Left ventricle myocardium inferior (tissue), 1 donor: ENCODE measurements around the gene MUC22. TPM values are rescaled to one million over a fixed set of nuclear protein-coding genes. Genes with fewer than 3 reads are reported as not detected.

Experiments
- DNase-seq: peaks from one replicate; pipeline ENCODE4 v3.0.0-alpha.2; 2020
- H3K27ac ChIP-seq: fragments of 200-600 bp; replicated peaks from 2 replicates; pipeline ENCODE4 v1.8.0; 2021
- H3K27me3 ChIP-seq: fragments of 200-600 bp; 2 replicates; pipeline ENCODE4 v1.8.0; 2021; ENCODE audit warnings: low read depth
- H3K36me3 ChIP-seq: fragments of 200-600 bp; 2 replicates; pipeline ENCODE4 v1.8.0; 2021
- H3K4me1 ChIP-seq: fragments of 200-600 bp; 2 replicates; pipeline ENCODE4 v1.8.0; 2021
- H3K4me3 ChIP-seq: fragments of 200-600 bp; 2 replicates; pipeline ENCODE4 v1.8.0; 2021; ENCODE audit warnings: mild to moderate bottlenecking, moderate library complexity
- H3K9me3 ChIP-seq: fragments of 200-600 bp; replicated peaks from 2 replicates; pipeline ENCODE4 v1.8.0; 2021
- intact Hi-C: fragments of 100-400 bp; cut with micrococcal nuclease; formaldehyde crosslinking; loops from one replicate; pipeline ENCODE4 v1.11.0; 2022
- long read RNA-seq: library from polyadenylated mRNA; unstranded; transcript quantifications from one replicate; pipeline ENCODE4 v2.0.0, GENCODE V29; 2021
- total RNA-seq: library from RNA; stranded (reverse); fragmentation: NEBNext Ultra II Directional; extraction: Animal tissue kit (Norgen Biotek cat#: 25700); gene quantifications from one replicate; pipeline ENCODE4 v1.2.1, GENCODE V29; 2021
- TF ChIP-seq, protein P1 (sequence below): fragments of 200-600 bp; IDR thresholded peaks from 2 replicates; pipeline ENCODE4 v1.8.0; 2021; ENCODE audit warnings: antibody characterized with exemption, mild to moderate bottlenecking, borderline replicate concordance
- donor health status: DM: no; HTN: yes; CAD: no; lungs with severe emphysema.

MUC22 gene
- 0.08 TPM for total RNA-seq
- long read RNA-seq, result 0 reads

DNA sequence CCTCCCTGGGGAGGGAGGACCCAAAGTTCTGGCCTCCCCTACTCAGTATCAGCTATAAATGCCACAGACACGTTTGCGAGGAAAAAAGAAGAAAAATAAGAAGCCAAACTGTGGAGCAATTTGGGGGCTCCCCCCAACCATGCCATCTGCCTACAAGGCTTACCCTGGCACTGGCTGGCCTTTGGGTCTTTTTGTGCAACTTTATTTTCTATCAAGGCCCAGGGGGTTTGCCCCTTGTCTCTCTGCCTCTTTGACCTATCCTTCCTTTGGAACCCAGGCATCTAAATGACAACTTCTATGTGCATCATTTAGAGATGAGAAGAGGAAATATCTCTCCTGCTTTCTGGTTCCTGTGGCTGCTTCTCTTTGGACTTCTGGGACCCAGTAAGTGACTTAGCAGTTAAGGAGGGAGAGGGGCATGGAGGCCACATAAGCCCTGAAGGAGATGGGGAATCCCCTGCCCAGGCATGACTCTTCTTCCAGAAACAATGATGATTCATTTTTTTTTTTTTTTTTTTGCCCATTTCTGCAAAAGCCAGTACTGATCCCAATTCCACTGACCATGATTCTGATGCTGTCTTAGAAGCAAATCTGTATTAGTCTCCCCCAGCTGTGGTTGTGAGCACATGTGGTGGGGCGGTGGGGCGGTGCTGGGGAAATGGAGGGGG lies at the start of gene MUC22:
Gene MUC22, plus strand, starts transcription at position 82 of the 668 bp plus-strand sequence. Its CDS starts 233 bp downstream, at position 315.
- intact Hi-C loops, result no loop called here
- TF ChIP-seq, protein P1, sequence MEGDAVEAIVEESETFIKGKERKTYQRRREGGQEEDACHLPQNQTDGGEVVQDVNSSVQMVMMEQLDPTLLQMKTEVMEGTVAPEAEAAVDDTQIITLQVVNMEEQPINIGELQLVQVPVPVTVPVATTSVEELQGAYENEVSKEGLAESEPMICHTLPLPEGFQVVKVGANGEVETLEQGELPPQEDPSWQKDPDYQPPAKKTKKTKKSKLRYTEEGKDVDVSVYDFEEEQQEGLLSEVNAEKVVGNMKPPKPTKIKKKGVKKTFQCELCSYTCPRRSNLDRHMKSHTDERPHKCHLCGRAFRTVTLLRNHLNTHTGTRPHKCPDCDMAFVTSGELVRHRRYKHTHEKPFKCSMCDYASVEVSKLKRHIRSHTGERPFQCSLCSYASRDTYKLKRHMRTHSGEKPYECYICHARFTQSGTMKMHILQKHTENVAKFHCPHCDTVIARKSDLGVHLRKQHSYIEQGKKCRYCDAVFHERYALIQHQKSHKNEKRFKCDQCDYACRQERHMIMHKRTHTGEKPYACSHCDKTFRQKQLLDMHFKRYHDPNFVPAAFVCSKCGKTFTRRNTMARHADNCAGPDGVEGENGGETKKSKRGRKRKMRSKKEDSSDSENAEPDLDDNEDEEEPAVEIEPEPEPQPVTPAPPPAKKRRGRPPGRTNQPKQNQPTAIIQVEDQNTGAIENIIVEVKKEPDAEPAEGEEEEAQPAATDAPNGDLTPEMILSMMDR, result no peak

DNA sequence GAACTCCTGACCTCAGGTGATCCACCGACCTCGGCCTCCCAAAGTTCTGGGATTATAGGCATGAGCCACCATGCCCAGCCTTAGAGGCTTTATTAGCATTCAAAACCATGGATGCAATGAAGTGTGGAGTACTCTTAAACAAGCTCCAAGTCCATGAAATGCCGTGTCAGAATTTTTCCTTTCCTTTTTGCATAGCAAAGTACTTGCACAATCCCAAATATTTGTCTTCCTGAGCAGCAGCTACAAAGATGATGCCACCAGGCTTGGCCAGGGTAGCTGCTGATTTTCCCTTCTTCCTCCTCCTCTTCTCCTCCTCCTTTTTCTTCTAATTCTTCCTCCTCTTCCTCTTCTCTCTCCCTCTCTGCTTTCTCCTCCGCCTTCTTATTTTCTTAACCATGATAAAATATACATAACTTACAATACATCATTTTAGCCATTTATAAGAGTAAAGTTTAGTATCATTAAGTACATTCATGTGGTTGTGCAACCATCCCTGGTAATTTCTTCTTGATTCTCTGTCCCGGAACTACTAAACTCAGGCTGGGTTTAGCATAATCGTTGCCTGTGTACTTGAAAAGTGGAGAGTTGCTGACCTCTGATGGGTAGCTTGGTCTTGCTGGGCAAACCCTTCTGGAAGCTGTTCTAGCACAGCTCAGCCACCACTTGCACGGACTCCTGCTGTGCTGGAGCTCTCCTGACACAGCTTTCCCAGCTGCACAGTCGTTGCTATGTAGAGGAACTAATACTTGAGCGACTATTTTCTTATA lies 49.2 kb upstream of the MUC22 start:
- H3K9me3 ChIP-seq, result no peaks in the 10 kb centered on the region
- H3K4me3 ChIP-seq, result no peak overlapping the region
- no peak overlapping the region for H3K27ac ChIP-seq
- H3K27me3 ChIP-seq, result peaks cover 28% of the 10 kb centered on the region
- DNase-seq, result no peak
- intact Hi-C loops, result no loop called here
- TF ChIP-seq, protein P1, result no peak
- peaks cover 3% of the 10 kb centered on the region for H3K4me1 ChIP-seq
- no peaks in the 10 kb centered on the region for H3K36me3 ChIP-seq

More for the DNA sequence above, at the start of gene MUC22:
- Histone ChIP-seq H3K4me3 (no peak within 1 kb of the TSS), H3K4me1 (peaks cover 18% of the 10 kb centered on the region), H3K36me3 (no peaks in the 10 kb centered on the region), H3K27me3 (no peaks in the 10 kb centered on the region), H3K27ac (no peak within 1 kb of the TSS), H3K9me3 (peaks cover 15% of the 10 kb centered on the region)
- DNase-seq, result no peak

GRCh38 chr6:30962716-30963115 lies 47.6 kb upstream of the MUC22 start:
- Histone ChIP-seq H3K4me1 (no peaks in the 10 kb centered on the region), H3K4me3 (no peak overlapping the region), H3K9me3 (no peaks in the 10 kb centered on the region), H3K27ac (no peak overlapping the region), H3K27me3 (peaks cover 24% of the 10 kb centered on the region), H3K36me3 (no peaks in the 10 kb centered on the region)
- intact Hi-C loops, result no loop called here
- no peak for DNase-seq
- TF ChIP-seq, protein P1, result no peak

GRCh38 chr6:30963641-30964040 lies 46.6 kb upstream of the MUC22 start:
- no peak overlapping the region for H3K4me3 ChIP-seq
- H3K27ac ChIP-seq, result no peak overlapping the region
- no peaks in the 10 kb centered on the region for H3K36me3 ChIP-seq
- intact Hi-C loops, result no loop called here
- TF ChIP-seq, protein P1, result no peak
- no peaks in the 10 kb centered on the region for H3K9me3 ChIP-seq
- no peaks in the 10 kb centered on the region for H3K4me1 ChIP-seq
- H3K27me3 ChIP-seq, result peaks cover 19% of the 10 kb centered on the region
- DNase-seq, result no peak

DNA sequence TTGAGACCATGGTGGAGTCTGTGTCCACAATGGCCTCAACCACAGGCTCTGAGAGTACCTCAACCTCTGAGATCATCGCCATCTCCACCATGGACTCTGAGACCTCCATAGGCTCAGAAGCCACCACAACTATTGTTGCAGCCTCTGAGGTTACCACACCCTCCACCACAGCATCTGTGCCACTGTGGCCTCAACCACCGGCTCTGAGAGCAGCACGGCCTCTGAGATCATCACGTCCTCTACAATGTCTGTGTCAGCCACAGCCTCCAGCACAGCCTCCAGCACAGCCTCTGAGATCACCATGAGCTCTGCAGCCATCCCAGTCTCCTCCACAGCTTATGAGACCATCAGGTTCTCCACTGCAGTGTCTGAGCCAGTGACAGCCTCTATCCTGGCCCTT lies 46.2 kb upstream of the MUC22 start:
- Histone ChIP-seq H3K4me3 (no peak overlapping the region), H3K27ac (no peak overlapping the region), H3K4me1 (no peaks in the 10 kb centered on the region), H3K27me3 (peaks cover 17% of the 10 kb centered on the region), H3K9me3 (no peaks in the 10 kb centered on the region), H3K36me3 (no peaks in the 10 kb centered on the region)
- TF ChIP-seq, protein P1, result no peak
- no peak for DNase-seq
- intact Hi-C loops, result no loop called here
